ENCODE results near the gene WDR27.

- TF ChIP-seq CEBPB (IDR thresholded peaks at IDR 0.05) (no peak), EP300 (IDR thresholded peaks at IDR 0.05; ENCODE audit: borderline replicate concordance) (no peak), TAF1 (IDR thresholded peaks at IDR 0.05; ENCODE audit: low read depth) (no peak), TCF12 (IDR thresholded peaks at IDR 0.05; ENCODE audit: low read depth) (no peak), RAD21 (IDR thresholded peaks at IDR 0.05; ENCODE audit: low read depth) (no peak)
- TF ChIP-seq, protein P1, sequence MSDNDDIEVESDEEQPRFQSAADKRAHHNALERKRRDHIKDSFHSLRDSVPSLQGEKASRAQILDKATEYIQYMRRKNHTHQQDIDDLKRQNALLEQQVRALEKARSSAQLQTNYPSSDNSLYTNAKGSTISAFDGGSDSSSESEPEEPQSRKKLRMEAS (IDR thresholded peaks at IDR 0.05), result no peak
These were observed 198.2 kb downstream of the WDR27 start for GRCh38 chr6:169503422-169504152.
